HG03097 (cell line): ENCODE data around the gene SOD3.

Experiments
- ATAC-seq: cut with Tn5 transposase; IDR thresholded peaks from one replicate; pipeline ENCODE4 v1.9.1; 2021; ENCODE audit not compliant: unreplicated experiment, low FRiP score

Gene SOD3

DNA sequence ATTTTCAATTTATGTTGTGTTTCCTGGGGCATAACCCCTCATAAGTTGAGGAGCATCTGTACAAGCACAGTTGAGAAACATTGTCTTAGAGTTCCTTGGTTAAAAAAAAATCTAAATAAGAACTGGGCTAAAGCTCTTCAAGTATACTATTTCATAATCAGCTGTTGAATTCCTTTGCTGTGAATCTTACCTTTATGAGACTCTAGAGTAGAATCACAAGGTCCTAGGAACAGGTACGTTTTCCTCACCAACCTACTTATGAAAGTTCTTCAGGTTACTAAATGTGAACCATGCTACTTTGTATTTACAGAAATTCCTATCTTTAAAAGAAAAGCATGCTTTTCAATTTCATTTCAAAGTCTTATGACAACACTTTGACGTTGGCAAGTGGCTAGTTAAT lies 20.9 kb upstream of the SOD3 start:
- no peak for ATAC-seq

DNA sequence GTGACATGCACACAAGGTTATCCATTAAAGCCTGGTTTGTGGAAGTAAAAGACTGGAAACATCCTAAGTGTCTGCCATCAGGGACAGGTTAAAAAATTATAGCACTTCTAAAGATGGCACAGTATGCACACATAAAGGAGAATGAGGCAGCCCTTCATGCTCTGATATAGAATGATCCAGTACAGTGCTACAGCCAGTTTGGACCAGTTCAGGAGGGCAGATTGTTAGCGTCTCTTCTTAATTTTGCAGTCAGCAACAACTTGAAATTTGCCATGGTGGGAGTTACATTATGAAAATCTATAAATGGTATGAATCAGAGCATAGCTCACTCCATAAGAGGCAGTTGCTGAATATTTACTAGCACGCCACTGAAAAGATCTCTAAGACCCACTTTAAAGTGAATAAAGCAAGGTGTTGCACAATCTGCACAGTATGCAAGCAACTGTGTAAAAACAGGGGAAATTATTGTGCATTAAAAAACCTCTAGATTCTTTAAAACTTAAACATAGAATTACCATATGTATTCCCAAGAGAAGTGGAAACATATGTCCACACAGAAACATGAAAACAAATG lies 20.3 kb upstream of the SOD3 start:
- ATAC-seq = no peak

DNA sequence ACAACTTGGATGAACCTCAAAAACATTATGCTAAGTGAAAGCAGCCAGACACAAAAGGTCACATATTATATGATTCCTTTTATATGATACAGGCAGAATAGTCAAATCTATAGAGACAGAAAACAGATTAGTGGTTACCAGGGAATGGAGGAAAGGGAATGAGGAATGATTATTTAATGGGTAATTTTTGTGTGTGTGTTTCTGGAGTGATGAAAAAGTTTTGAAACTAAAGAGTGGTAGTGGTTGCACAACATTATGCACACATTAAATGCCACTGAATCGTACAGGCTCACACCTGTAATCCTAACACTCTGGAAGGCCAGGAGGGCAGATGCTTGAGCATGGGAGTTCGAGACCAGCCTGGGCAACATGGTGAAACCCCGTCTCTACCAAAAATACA lies 19.6 kb upstream of the SOD3 start:
- ATAC-seq = no peak

DNA sequence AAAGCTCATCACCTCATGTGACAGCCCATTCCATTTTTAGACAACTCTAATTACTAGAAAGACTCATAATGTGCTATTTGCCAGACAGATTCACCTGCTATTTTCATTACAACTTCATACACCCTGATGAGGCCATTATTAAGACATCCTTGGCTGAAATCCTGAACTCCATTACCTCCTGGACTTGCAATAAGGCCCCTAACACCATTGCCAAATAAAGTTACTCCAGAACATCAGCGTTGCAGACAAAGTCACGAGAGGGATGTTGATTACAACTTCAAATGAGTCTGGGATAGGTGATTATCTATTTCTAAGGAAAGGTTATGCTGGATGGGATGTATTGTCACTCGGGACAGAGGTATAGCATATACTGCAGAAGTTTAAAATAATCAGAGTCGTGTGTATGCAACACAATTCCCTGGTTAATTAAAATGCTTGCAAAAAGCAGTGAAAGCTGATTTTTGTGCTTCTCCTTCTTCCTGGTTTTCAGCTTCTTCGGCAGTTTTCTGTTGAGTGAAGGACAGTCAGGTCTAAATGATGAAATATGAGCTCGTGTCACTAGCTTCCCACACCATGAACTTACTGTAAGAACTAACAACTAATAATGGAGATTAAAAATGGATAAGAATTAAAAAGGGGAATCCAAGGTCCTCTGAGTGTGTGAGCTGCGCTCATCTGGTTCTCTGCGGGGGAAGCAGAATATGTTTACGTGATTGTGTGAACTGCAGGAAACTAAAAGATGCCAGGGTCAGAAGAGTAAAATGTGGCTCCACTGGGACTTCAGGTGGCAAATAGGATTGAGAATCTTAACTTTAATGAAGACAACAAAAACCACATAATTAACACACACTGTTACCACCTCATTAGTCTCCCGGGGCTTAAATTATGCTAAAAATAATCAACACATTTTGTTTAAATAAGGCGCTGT lies 17.6 kb upstream of the SOD3 start:
- ATAC-seq = no peak

DNA sequence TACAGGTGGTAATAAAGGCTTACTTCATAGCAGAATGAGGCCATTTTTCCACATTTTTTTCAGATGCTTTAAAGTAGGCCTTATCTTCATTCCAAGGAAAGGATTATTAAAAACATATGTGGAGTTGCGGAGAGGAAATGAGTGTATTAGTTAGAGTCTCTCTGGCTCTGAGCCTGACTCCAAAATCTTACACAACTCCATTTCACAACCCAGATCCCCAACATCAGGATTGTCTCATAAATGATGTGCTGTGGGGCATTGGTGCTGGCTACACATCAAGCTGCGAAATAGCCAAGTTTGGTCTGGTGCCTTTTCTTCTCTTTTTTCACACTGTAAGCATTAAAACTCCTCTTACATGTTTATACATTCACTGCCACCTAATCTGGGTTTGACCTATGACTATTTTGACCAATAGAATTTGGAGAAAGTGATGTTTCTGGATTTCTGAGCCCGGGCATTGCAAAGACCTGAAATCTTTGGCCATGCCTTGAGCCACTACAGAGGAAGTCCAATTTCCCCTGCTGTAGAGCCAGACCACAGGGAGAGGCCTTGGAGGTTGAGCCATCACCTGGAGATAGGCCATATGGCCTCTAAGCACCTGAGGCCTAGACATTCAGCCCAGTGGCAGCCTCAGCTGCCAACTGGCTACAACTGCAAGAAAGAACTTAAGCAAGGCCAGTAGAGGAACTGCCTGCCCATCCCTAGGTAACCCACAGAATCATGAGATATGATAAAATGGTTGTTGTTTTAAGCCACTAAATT lies 16.7 kb upstream of the SOD3 start:
- no peak for ATAC-seq

DNA sequence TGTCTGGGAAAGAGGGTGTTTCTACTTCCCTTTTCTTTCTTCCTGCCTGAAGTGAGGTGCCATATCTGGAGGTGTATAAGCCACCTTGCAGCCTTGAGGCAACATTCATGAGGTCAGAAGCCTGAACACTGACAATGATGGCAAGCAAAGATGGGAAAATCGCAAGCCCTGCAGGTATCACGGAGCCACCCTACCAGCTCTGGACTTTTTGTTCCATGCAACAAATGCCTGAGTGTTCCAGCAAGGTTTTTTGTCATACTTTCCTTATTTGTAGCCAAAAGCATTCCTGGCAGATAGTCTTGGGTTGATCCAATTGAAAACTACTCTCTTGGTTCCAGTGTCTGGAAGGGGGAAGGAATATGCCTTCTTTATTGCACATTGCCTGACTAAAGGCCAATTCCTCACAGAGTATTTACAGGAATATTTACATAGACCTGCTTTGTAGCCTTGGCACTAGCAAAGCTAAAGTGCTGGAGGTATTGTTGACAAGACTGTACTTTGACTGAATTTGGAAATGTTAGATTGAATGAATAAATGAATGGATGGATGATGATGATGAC lies 14.4 kb upstream of the SOD3 start:
- no peak for ATAC-seq

DNA sequence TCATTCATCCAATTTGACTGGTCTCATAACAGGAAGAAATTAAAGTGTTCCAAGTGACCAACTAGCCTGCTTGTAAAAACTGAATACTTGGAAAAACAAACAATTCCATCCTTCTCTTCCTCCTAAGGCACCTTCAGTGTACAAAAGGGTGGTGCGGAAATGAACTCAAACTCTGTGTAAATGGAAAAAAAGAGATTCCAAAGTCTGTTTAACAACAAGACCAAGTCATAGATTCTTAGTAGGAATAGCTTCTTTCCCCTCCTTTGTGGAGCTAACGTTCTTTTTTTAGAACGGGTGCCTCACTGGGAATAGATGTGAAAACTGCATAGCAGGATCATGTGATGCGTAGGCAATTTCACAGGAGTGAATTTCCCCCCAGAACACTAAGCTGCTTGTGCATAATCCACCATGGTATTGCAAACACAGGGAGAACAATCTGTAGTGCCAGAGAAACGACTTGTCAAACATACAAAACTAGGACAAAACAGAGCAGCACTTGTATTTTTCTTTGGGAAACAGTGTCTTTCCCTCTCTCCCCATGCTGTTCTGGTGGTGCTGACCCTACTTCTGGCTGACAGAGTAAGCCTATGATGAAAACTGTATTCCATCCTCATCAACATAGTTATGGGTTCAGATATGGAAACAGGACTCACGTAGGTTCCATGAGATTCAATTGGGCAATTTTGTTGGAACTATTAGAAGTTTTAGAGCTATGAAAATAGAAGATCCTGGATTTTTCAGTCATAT lies 13.2 kb upstream of the SOD3 start:
- no peak for ATAC-seq

DNA sequence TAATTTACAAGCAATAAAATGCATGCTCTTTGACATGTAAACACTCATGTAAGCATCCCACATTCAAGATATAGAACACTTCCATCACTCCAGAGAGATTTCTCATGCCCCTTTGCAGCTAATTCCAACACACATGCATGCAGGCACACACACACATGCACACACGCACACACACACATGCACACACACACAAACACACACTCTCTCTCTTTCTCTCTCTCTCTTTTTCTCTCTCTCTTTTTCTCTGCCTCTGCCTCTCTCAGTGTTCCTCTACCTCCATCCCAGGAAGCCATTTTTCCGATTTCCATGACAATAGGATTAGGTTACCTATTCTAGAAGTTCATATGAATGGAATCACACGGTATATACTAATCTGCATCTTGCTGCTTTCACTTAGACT lies 11.9 kb upstream of the SOD3 start:
- ATAC-seq = no peak

DNA sequence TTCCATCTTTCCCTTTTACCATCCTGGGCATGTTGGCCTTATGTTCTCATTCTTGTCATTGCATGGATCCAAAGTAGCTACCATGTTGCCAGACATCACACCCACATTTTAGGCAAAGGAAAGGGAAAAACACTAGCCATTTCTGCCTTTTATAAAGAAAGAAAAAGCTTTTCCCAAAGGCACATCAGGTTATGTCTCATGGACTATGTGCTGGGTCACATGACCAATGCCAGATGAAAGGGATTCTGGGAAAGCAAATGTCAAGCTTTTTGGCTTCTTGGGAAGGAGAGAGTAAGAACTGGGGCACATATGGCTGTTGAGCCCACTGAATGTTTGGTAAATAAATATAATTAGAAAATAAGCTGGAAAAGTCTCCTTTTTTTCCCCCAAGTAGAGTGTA lies 4.3 kb upstream of the SOD3 start:
- no peak for ATAC-seq

DNA sequence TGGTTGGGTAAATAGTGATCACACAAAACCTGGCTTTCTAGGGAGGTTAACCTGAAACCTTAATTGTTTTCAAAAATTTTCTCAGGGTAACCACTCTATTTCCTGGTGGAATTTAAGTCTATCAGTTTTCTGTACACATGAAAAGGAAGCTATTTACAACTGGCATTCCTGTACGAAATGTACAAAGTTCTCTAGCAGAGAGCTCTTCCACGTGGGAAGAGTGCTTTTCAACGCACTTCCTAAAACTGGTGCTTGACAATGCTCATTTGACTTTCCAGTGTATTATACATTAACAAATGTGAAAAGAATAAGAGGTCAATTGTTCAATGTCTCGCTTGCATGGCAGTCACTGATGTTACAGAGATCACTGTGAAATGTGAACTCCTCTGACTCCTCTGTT lies 2.8 kb upstream of the SOD3 start:
- ATAC-seq = no peak

DNA sequence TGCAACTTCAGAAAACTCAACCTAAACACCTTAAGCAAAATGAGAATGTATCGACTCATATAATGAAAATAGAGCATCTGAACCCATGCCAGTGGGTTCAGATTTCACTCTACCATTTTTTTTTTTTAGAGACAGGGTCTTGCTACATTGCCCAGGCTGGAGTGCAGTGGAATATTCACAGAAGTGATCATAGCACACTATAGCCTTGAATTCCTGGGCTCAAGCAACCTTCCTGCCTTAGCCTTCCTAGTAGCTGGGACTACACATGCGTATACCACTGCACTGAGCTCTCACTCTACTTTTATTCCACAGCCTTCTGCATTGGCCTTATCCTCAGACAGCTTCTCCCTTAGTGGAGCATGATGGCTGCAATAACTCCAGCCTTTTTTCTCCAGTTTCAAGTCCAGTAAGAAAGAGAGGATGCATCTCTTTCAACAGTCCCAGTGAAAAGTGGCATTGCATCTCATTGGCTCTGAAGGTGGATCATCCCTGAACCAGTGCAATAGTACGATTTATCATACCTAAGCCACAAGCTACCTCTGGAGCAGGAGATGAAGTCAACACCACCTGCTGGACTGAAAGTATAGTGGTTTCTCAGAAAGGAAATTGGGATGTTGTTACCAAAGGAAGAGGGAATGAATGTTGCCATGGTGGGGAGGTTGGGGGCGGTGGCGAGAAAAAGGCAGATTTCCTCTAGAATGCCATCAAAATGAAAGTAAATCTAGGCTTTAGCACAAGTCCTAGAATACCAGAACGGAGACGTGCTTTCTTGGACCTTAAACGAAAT lies 2.0 kb upstream of the SOD3 start:
- ATAC-seq = no peak

DNA sequence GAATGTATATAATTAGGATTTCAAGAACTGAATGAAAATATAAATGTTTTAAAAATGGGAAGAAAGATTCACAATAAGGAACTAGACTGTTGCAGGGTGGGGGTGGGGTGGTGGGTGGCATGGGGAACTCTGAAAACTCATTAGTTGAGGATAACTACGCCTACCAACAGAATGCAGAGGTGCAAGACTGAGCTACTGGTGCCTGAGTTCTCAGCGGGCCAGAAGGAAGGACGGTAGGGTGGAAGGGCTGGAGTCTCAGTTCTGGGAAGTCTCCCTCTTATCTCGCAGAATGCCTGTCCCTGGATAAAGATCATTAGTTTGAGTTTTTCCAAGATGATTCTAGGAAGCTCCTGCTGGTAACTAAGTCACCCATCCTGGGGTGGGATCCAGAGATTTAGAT lies 1.3 kb upstream of the SOD3 start:
- ATAC-seq = no peak

DNA sequence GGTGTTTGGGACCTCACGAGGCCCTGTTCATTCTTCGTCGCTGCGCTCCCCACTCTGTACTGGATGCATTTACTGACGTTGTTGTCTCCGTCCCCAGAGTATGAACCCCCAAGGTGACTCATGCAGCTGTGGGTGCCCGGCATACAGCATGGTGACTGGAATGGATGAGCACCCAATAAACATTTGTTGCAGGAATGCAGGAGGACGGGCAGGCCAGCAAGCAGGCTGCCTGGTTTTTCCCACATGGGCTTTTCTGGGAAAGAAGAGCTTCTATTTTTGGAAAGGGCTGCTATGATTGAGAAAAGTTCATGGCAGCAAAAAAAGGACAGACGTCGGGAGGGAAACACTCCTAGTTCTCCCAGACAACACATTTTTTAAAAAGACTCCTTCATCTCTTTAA lies 893 bp upstream of the SOD3 start:
- no peak for ATAC-seq

DNA sequence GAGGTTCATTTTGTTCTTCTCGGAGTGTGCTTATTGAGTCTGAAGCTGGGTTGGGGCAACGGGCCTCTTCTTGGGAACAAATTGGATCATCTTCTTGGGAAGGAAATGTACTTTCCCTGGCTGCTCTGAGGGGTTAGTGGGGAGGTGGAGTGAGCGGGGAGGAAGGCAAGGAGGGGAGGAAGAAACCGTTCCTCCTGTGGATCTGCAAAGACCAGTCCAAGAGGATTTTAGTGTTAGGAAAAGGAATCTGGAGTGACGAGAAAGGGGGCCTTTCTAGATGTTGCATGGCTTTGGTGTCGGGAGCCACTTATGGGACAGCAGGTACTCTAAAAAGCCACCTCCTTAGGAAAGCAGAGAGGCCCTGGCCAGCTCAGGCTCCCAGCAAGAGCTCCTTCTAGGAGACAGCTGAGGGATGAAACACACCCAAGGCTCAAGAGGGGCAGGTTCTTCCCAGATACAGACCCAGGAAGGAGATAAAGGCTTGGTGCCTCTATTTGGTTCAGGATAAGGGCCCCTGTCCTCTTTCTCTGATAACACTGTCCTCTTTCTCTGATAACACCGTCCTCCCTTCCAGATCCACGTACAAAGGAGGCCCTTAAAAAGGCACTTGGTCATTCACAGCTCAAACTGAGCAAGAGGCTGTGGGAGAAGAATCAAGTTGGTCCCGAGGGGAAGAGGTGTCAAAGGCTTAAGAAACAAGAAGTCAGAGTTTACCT lies 451 bp downstream of the SOD3 start:
- no peak for ATAC-seq

DNA sequence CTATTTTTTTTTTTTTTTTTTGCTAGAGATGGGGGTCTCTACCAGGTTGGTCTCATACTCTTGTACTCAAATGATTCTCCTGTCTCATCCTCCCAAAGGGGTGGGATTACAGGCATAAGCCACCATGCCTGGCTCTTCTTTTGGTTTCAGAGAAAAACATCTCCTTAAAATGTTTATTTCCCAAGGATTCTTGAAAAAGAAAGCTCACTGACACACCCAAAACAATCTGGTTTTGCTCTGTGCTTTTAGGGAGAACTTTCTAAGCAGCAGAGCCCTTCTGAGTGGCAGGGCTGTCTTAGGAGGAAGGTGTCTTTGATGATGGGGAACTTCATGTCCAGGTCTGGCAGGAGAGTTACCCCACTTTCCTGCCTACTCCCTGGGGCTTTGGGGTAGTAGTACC lies 1.2 kb downstream of the SOD3 start:
- ATAC-seq = no peak

DNA sequence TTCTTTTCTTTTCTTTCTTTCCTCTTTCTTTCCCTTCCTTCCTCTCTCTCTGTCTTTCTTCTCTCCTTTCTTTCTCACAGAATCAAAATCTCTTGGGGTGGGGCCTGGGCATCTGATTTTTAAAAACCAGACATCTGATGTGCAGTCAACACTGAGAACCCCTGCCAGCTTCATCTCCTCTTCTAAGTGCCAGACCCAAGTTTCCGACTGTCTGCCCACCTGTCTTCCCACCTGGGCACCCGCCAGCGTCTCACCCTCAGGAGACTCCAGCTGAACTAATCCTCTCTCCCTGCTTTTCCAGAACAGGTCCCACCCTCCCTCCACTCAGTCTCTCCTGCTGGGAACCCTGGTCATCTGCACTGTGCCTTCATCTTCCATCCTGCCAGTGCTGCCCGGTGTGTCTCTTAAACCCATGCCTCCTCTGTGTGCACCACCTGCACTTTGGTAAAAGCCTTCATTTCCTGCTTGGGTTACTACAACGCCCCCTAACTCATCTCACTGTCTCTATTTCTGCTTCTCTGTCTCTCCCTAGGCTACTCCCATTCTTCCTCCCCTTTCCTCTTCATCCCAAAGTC lies 2.8 kb downstream of the SOD3 start:
- no peak for ATAC-seq

DNA sequence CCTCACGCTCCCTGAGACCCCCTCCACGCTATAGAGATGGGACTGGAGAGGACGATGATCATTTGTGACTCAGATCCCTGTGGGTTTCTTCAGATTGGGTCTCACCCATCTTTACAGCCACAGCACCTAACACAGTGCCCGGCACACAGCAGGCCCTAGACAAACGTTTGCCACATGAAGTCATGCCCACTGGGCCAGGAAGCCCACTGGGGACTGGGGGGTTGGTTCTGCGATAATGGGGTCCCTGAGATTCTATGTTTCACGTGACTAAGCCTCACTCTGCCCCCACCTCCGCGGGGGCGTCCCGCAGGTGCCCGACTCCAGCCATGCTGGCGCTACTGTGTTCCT lies 3.8 kb downstream of the SOD3 start:
- ATAC-seq = no peak

DNA sequence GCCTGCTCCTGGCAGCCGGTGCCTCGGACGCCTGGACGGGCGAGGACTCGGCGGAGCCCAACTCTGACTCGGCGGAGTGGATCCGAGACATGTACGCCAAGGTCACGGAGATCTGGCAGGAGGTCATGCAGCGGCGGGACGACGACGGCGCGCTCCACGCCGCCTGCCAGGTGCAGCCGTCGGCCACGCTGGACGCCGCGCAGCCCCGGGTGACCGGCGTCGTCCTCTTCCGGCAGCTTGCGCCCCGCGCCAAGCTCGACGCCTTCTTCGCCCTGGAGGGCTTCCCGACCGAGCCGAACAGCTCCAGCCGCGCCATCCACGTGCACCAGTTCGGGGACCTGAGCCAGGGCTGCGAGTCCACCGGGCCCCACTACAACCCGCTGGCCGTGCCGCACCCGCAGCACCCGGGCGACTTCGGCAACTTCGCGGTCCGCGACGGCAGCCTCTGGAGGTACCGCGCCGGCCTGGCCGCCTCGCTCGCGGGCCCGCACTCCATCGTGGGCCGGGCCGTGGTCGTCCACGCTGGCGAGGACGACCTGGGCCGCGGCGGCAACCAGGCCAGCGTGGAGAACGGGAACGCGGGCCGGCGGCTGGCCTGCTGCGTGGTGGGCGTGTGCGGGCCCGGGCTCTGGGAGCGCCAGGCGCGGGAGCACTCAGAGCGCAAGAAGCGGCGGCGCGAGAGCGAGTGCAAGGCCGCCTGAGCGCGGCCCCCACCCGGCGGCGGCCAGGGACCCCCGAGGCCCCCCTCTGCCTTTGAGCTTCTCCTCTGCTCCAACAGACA lies 4.4 kb downstream of the SOD3 start:
- no peak for ATAC-seq
